GM19025 (cell line): ENCODE measurements around the gene ICA1L.

Experiments used
- ATAC-seq: cut with Tn5 transposase; IDR thresholded peaks from one replicate; pipeline ENCODE4 v1.9.1; 2021; ENCODE audit warnings: mild to moderate bottlenecking, low read depth, moderate library complexity; ENCODE audit not compliant: unreplicated experiment

The ICA1L gene

DNA sequence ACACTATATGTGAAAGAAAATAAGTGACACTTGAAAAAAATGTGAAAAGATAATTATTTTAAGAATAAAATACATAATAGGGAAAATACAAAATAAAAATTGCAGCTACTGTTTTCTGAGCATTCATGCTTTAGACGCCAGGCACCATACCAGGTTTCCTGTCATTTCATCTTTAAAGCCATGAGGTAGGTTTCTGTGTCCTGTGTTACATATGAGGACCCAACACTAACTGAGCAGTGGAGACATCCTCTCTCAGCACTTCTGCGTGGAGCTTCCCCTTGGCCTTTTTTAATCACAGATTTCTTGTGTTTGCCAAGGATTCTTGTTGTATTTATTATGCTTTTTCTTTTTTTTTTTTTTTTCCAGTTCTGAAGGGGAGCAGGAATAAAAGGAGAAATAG lies 119.5 kb downstream of the ICA1L start:
- ATAC-seq, result no peak

DNA sequence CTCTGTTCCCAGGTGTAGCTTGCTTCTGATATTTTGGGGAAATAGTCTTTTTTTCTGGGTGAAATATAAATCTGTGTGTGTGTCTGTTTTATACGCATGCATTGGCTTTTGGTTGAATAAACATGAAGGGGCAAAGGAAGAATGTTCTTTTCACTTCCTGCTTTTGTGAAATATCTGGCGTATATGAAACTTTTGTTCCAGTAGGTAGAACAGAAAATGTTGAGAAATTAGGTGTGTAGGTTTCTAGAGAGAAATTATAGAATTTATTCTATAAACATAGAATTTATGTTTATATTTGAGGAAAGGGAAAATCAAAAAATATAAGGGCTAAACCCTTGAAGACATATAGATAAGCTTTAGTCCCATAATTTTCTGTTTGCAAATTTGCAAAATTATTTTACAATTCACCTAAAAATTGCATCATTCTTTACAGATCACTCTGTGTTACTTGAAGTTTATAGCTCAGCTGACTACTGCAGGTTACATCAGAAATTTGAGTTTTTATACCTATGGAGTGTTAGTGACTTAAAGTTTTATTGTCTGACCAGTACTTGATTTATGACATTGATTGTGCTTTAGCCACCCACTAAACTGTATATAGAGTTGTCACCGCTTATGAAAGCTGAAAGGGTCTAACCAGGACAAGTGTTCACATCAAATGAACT lies 120.7 kb downstream of the ICA1L start:
- no peak for ATAC-seq

GRCh38 chr2:202749477-202749876 lies 122.1 kb downstream of the ICA1L start:
- ATAC-seq, result no peak

DNA sequence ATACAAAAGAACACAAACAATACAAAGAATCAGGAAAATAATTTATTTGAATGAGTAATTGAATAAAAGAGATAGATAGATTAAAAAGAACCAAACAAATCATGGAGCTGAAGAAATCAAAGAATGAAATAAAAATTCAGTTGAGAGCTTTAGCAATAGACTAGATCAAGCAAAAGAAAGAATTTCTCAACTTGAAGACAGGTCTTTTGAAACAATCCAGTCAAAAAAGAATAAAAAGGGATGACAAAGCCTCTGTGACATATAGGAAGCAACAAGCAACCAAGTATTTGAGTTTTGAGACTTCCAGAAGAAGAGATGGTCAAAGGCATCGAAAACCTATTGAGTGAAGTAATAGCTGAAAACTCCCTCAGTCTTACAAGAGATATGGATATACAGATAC lies 128.0 kb downstream of the ICA1L start:
- ATAC-seq, result no peak

DNA sequence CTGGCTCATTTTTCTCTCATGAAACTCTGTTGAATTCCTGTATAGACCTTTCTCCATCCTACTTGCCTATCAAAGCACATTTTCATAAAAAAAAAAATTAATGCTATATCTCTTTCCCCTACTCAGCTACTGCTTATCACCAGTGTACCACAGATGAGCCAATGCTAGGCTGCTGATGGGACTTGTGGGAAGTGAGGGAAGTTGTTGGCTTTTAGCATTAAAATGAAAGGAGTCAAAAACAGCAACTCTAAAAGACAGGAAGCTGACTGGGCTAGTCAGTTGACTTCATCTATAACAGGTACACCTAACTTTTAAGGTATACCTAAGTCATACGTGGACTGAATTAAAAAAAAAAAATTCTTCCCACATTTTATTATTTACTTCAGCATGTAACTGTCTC lies 134.7 kb downstream of the ICA1L start:
- ATAC-seq, result no peak

DNA sequence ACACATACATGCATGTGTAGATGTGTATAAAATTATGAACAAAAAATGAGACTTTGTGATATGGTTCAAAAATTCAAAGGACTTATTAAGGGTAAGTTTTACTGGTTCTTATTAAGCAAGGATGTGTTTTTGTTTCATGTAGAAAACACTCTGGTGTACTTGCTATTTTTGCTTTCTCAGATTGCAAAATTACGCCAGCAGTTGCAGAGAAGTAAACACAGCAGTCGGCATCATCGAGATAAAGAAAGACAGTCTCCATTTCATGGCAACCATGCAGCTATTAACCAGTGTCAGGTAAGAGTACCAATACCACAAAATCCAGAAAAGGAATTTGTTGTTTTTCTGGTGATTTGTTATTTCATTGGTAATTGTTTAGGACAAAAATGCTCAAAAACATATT lies 145.5 kb downstream of the ICA1L start:
- ATAC-seq, result no peak

GRCh38 chr2:202723746-202724145 lies 147.8 kb downstream of the ICA1L start:
- ATAC-seq, result no peak
